ENCODE data around the gene SASS6. TPM values are rescaled to one million over a fixed set of nuclear protein-coding genes. Genes with fewer than 3 reads are reported as not detected.

The SASS6 gene
- total RNA-seq, 1 donor from 2014 or later: 5.5 TPM

DNA sequence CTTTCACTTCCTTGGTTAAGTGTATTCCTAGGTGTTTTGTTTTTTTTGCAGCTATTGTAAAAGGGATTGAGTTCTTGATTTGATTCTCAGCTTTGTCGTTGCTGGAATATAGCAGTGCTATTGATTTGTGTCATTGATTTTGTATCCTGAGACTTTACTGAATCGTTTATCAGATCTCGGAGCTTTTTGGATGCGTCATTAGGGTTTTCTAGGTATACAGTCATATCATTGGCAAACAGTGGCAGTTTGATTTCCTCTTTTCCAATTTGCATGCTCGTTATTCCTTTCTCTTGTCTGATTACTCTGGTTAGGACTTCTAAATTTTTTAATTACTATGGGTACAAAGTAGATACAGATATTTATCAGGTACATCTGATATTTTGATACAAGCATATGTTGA is 87.5 kb downstream of the SASS6 start:
- Mint-ChIP-seq H3K36me3 (ENCODE audit: low read depth) (peaks cover 34% of the 10 kb centered on the region), H3K27ac (peak overlapping the region; percentile 73), H3K4me1 (peaks cover 88% of the 10 kb centered on the region), H3K4me3 (peak overlapping the region; percentile 47), H3K27me3 (no peaks in the 10 kb centered on the region), H3K9me3 (no peaks in the 10 kb centered on the region)
- intact Hi-C loops (cut with micrococcal nuclease): loop anchor here (5.0 kb wide), 1 partner anchor 37 kb away; no protein-coding TSS in a partner anchor
- ChIA-PET CTCF (no interaction called here), POLR2A (no interaction called here)
- no peak for ATAC-seq (ENCODE audit: low read depth)
- DNase-seq: no peak
- TF ChIP-seq, protein P1, sequence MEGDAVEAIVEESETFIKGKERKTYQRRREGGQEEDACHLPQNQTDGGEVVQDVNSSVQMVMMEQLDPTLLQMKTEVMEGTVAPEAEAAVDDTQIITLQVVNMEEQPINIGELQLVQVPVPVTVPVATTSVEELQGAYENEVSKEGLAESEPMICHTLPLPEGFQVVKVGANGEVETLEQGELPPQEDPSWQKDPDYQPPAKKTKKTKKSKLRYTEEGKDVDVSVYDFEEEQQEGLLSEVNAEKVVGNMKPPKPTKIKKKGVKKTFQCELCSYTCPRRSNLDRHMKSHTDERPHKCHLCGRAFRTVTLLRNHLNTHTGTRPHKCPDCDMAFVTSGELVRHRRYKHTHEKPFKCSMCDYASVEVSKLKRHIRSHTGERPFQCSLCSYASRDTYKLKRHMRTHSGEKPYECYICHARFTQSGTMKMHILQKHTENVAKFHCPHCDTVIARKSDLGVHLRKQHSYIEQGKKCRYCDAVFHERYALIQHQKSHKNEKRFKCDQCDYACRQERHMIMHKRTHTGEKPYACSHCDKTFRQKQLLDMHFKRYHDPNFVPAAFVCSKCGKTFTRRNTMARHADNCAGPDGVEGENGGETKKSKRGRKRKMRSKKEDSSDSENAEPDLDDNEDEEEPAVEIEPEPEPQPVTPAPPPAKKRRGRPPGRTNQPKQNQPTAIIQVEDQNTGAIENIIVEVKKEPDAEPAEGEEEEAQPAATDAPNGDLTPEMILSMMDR (IDR thresholded peaks at IDR 0.05): no peak

DNA sequence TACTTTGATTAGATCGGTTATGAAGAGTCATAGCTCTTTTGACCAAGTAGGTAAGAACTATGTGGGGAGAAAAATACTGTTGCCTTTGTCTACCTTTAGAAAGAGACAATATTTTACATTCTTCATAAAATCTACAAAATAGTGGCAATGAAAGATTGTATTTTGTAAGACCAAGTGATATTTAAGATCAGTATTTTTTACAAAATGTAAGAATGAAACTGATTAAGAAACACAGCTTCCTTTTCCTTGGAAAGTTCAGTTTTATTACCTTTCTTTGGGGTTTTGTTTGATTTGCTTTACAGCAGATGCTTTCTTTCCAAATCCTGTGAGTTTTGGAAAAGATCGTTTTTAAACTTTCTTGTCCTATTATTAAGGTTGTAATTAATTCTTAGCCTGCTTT is 93.1 kb downstream of the SASS6 start:
- peaks cover 68% of the 10 kb centered on the region for H3K4me1 Mint-ChIP-seq
- no peak for ATAC-seq (ENCODE audit: low read depth)
- CTCF ChIA-PET: no interaction called here

DNA sequence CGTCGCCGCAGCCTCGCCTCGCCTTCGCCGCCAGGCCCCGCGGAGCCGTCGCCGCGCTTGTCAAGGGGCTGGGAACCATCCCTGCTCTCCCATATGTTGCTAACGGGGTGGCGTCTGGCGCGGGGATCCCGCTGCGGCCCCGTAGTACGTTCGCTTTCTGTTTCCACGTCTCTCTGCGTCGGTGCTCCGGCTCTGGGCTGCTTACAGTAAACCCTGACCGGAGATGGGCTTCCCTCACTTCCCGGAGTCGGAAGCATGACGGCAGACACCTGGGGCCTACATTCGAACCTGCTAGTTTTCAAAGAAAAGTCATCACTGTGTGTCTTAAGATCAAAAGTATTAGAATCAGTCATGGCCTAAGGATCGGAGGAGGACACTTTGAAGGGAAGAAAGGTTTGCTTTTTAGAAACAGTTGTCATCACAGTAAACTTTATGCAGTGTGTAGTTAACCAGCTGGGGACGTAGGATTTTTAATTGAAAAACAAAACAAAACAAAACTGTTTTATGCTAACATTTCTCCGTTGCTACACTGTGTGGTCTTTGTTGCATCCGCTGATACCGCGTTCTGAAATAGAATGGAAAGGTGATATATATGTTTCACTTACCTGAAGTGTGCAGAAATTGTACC is 94.0 kb downstream of the SASS6 start:
- H3K36me3 Mint-ChIP-seq (ENCODE audit: low read depth): peaks cover 24% of the 10 kb centered on the region
- peak; percentile 62 for DNase-seq
- TF ChIP-seq, protein P1 (IDR thresholded peaks at IDR 0.05): no peak
- peak overlapping the region; percentile 98 for H3K27ac Mint-ChIP-seq
- peak overlapping the region; percentile 98 for H3K4me3 Mint-ChIP-seq
- ChIA-PET POLR2A (interaction anchor here (0.5 to 2.9 kb wide), 10 partner anchors 8 to 1200 kb away, joined by 3 to 22 read pairs (median 6); partner anchors contain the start of genes AGL, DBT, SASS6 and SLC30A7), CTCF (no interaction called here)
- peaks cover 61% of the 10 kb centered on the region for H3K4me1 Mint-ChIP-seq
- intact Hi-C loops (cut with micrococcal nuclease): loop anchor here (1.0 to 5.0 kb wide), 10 partner anchors 8 to 1166 kb away; partner anchors contain the start of genes AGL, DBT, RTCA and TRMT13
- no peaks in the 10 kb centered on the region for H3K9me3 Mint-ChIP-seq
- ATAC-seq (ENCODE audit: low read depth): peak; percentile 35
- H3K27me3 Mint-ChIP-seq: no peaks in the 10 kb centered on the region

More for the DNA sequence above, 93.1 kb downstream of the SASS6 start:
- DNase-seq: no peak
- intact Hi-C loops (cut with micrococcal nuclease): loop anchor here (2.0 to 5.0 kb wide), 3 partner anchors 69 to 1167 kb away; no protein-coding TSS in a partner anchor
- H3K9me3 Mint-ChIP-seq: no peaks in the 10 kb centered on the region
- H3K36me3 Mint-ChIP-seq (ENCODE audit: low read depth): peaks cover 29% of the 10 kb centered on the region
- peak overlapping the region; percentile 98 for H3K4me3 Mint-ChIP-seq
- POLR2A ChIA-PET: interaction anchor here (2.3 kb wide), 1 partner anchor 70 kb away, joined by 22 read pairs; the partner anchor contains the start of gene SLC35A3
- TF ChIP-seq, protein P1 (IDR thresholded peaks at IDR 0.05): no peak
- H3K27ac Mint-ChIP-seq: peak overlapping the region; percentile 98
- no peaks in the 10 kb centered on the region for H3K27me3 Mint-ChIP-seq

DNA sequence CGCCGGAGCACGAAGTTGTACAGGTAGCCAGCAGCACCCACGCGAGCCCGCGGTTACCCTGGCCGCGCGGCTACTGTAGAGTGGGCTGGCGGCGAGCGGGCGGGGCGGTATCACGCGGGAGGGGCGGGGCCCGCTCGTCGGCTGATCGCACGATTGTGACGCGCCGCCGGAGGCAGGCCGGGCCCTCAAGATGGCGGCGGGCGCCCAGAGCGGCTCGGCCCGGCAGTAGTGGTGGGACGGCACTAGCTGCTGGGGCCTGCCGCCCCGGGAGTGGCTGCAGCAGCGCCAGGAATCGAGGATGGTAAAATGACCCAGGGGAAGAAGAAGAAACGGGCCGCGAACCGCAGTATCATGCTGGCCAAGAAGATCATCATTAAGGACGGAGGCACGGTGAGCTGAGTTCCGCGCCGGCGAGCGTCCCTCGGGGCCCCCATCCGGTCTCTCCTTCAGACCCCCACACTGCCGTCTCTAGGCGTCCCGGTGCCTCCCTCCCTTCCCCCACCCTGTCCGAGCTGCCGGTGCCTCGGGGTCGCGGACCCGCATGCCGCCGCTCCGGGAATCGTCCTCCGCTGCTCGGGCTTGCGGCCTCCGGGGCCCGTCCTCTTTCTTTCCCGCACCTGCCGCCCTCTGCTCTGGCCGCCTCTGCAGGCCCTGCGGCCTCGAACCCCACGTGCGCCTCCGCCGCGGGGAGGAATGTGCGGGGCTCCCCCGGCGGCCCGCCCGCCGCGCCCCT is 94.6 kb downstream of the SASS6 start:
- Mint-ChIP-seq H3K36me3 (ENCODE audit: low read depth) (peaks cover 21% of the 10 kb centered on the region), H3K27me3 (no peaks in the 10 kb centered on the region), H3K9me3 (no peaks in the 10 kb centered on the region), H3K4me1 (peaks cover 56% of the 10 kb centered on the region), H3K27ac (peak overlapping the region; percentile 98), H3K4me3 (peak overlapping the region; percentile 98)
- POLR2A ChIA-PET: interaction anchor here (0.5 to 2.9 kb wide), 15 partner anchors 8 to 1201 kb away, joined by 3 to 22 read pairs (median 4); partner anchors contain the start of genes AGL, DBT, RTCA and SASS6
- peak; percentile 85 for DNase-seq
- CTCF ChIA-PET: no interaction called here
- TF ChIP-seq, protein P1 (IDR thresholded peaks at IDR 0.05): no peak
- ATAC-seq (ENCODE audit: low read depth): peak; percentile 92
- intact Hi-C loops (cut with micrococcal nuclease): loop anchor here (1.0 to 5.0 kb wide), 10 partner anchors 8 to 1166 kb away; partner anchors contain the start of genes AGL, DBT, RTCA and TRMT13

DNA sequence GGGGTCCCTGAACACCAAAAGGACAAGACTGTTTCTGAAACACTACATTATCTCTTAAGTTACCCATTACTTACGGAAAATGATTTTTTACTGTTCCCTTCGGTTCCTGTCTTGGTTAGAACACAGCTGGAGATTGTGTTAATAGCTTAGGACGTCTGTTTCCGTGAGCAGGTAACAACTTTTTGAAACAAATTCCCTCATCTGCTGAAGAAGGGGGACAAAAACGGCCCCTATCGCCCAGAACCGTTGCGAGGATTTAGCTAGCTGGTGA is 95.1 kb downstream of the SASS6 start:
- intact Hi-C loops (cut with micrococcal nuclease): loop anchor here (5.0 kb wide), 1 partner anchor 1165 kb away; no protein-coding TSS in a partner anchor
- ChIA-PET CTCF (no interaction called here), POLR2A (interaction anchor here (0.5 to 2.9 kb wide), 13 partner anchors 10 to 1172 kb away, joined by 3 to 22 read pairs (median 4); partner anchors contain the start of genes AGL, DBT, RTCA and SASS6)
- Mint-ChIP-seq H3K27ac (peak overlapping the region; percentile 98), H3K4me3 (peak overlapping the region; percentile 98), H3K36me3 (ENCODE audit: low read depth) (peaks cover 17% of the 10 kb centered on the region), H3K9me3 (no peaks in the 10 kb centered on the region), H3K4me1 (peaks cover 51% of the 10 kb centered on the region), H3K27me3 (no peaks in the 10 kb centered on the region)
- no peak for ATAC-seq (ENCODE audit: low read depth)
- no peak for DNase-seq
- TF ChIP-seq, protein P1 (IDR thresholded peaks at IDR 0.05): no peak

Measured in activated B cell treated with CpG ODN at 0.5 μM for 24 hours (primary cell).